Stomach smooth muscle (tissue), 2 donors: ENCODE results near the gene TNS1.

Experiments used
- H3K27ac ChIP-seq: one replicate; pipeline ENCODE4 v1.7.0; 2013; ENCODE audit warnings: mild to moderate bottlenecking, low read length, inconsistent platforms
- H3K27me3 ChIP-seq, 2 donors: one replicate each; pipeline ENCODE4 v1.7.0; 2013; ENCODE audit warnings: low read length in 2 of 2; ENCODE audit not compliant: insufficient read depth in 2 of 2, control insufficient read depth in 1 of 2
- H3K36me3 ChIP-seq, 2 donors: one replicate each; pipeline ENCODE4 v1.7.0; 2013; ENCODE audit warnings: low read length in 2 of 2; ENCODE audit not compliant: control insufficient read depth in 2 of 2, insufficient read depth in 2 of 2
- H3K4me1 ChIP-seq: one replicate; pipeline ENCODE4 v1.7.0; 2013; ENCODE audit warnings: low read length; ENCODE audit not compliant: control insufficient read depth, insufficient read depth
- H3K4me3 ChIP-seq, 2 donors: one replicate each; pipeline ENCODE4 v1.7.0; 2013; ENCODE audit warnings: low read length in 2 of 2
- H3K9ac ChIP-seq, 2 donors: one replicate each; pipeline ENCODE4 v1.7.0; 2013; ENCODE audit warnings: low read length in 2 of 2, mild to moderate bottlenecking in 1 of 2
- H3K9me3 ChIP-seq, 2 donors: one replicate each; pipeline ENCODE4 v1.7.0; 2013; ENCODE audit warnings: low read length in 2 of 2; ENCODE audit not compliant: control insufficient read depth in 2 of 2
- donor health status: healthy.
- donor health status: Pancreatic carcinoma.

Gene TNS1

GRCh38 chr2:217794133-217794986, 208.4 kb downstream of the TNS1 start:
- Histone ChIP-seq H3K36me3 (peaks cover 8% of the 10 kb centered on the region in 2 donors), H3K27me3 (no peaks in the 10 kb centered on the region), H3K4me3 (no peak overlapping the region), H3K9ac (no peak overlapping the region), H3K9me3 (no peaks in the 10 kb centered on the region), H3K4me1 (peaks cover 43% of the 10 kb centered on the region), H3K27ac (peak overlapping the region; percentile 41)

GRCh38 chr2:217793566-217794132, 209.1 kb downstream of the TNS1 start:
- peak overlapping the region; percentile 41 for H3K27ac ChIP-seq
- H3K36me3 ChIP-seq = peaks cover 3 to 9% of the 10 kb centered on the region in 2 donors
- H3K9ac ChIP-seq = no peak overlapping the region
- H3K9me3 ChIP-seq = no peaks in the 10 kb centered on the region
- H3K4me1 ChIP-seq = peaks cover 37% of the 10 kb centered on the region
- H3K4me3 ChIP-seq = no peak overlapping the region
- H3K27me3 ChIP-seq = no peaks in the 10 kb centered on the region

GRCh38 chr2:217792626-217793527, 209.9 kb downstream of the TNS1 start:
- H3K4me3 ChIP-seq = no peak overlapping the region
- peaks cover 37% of the 10 kb centered on the region for H3K4me1 ChIP-seq
- H3K9ac ChIP-seq = no peak overlapping the region
- H3K27me3 ChIP-seq = no peaks in the 10 kb centered on the region
- H3K36me3 ChIP-seq = peaks cover 11 to 14% of the 10 kb centered on the region in 2 donors
- no peaks in the 10 kb centered on the region for H3K9me3 ChIP-seq
- peak overlapping the region; percentile 24 for H3K27ac ChIP-seq

GRCh38 chr2:217791551-217791950, 211.2 kb downstream of the TNS1 start:
- peak overlapping the region; percentile 53 for H3K27ac ChIP-seq

GRCh38 chr2:217790681-217791392, 212.0 kb downstream of the TNS1 start:
- Histone ChIP-seq H3K4me3 (no peak overlapping the region), H3K27me3 (no peaks in the 10 kb centered on the region), H3K9ac (no peak overlapping the region), H3K9me3 (no peaks in the 10 kb centered on the region), H3K4me1 (peaks cover 31% of the 10 kb centered on the region), H3K36me3 (peaks cover 13 to 20% of the 10 kb centered on the region in 2 donors), H3K27ac (peak overlapping the region; percentile 53)

More at GRCh38 chr2:217791551-217791950, 211.2 kb downstream of the TNS1 start:
- Histone ChIP-seq H3K4me3 (no peak overlapping the region), H3K9ac (no peak overlapping the region), H3K36me3 (peaks cover 13 to 17% of the 10 kb centered on the region in 2 donors), H3K27me3 (no peaks in the 10 kb centered on the region), H3K9me3 (no peaks in the 10 kb centered on the region), H3K4me1 (peaks cover 30% of the 10 kb centered on the region)

- Histone ChIP-seq H3K9ac (peak overlapping the region; percentile 7 to 36), H3K27ac (peak overlapping the region; percentile 53), H3K27me3 (no peaks in the 10 kb centered on the region), H3K4me3 (no peak overlapping the region), H3K4me1 (peaks cover 38% of the 10 kb centered on the region), H3K9me3 (no peaks in the 10 kb centered on the region), H3K36me3 (peaks cover 13 to 20% of the 10 kb centered on the region in 2 donors)
These were observed 212.6 kb downstream of the TNS1 start for GRCh38 chr2:217790195-217790594.

GRCh38 chr2:217789736-217790181, 213.0 kb downstream of the TNS1 start:
- Histone ChIP-seq H3K27me3 (no peaks in the 10 kb centered on the region), H3K9ac (peak overlapping the region; percentile 7 to 36), H3K36me3 (peaks cover 13 to 20% of the 10 kb centered on the region in 2 donors), H3K9me3 (no peaks in the 10 kb centered on the region), H3K27ac (peak overlapping the region; percentile 53), H3K4me3 (no peak overlapping the region), H3K4me1 (peaks cover 33% of the 10 kb centered on the region)

GRCh38 chr2:217789003-217789735, 213.6 kb downstream of the TNS1 start:
- no peaks in the 10 kb centered on the region for H3K9me3 ChIP-seq
- no peak overlapping the region for H3K4me3 ChIP-seq
- H3K27me3 ChIP-seq = no peaks in the 10 kb centered on the region
- peaks cover 13 to 20% of the 10 kb centered on the region in 2 donors for H3K36me3 ChIP-seq
- peaks cover 32% of the 10 kb centered on the region for H3K4me1 ChIP-seq
- peak overlapping the region in 1 of 2 donors; percentile 7 for H3K9ac ChIP-seq
- H3K27ac ChIP-seq = peak overlapping the region; percentile 53

GRCh38 chr2:217788669-217789002, 214.2 kb downstream of the TNS1 start:
- H3K27ac ChIP-seq = no peak overlapping the region
- no peaks in the 10 kb centered on the region for H3K27me3 ChIP-seq
- H3K4me3 ChIP-seq = no peak overlapping the region
- peaks cover 13 to 20% of the 10 kb centered on the region in 2 donors for H3K36me3 ChIP-seq
- H3K9me3 ChIP-seq = no peaks in the 10 kb centered on the region
- no peak overlapping the region for H3K9ac ChIP-seq
- peaks cover 29% of the 10 kb centered on the region for H3K4me1 ChIP-seq
